HUES6 (cell line): ENCODE results near the gene HOXB6.

Experiments
- H3K27ac ChIP-seq: 2 replicates; pipeline ENCODE4 v1.7.0; 2013; ENCODE audit warnings: low read depth, mild to moderate bottlenecking, low read length, inconsistent platforms
- H3K27me3 ChIP-seq: 2 replicates; pipeline ENCODE4 v1.6.1; 2013; ENCODE audit warnings: low read length; ENCODE audit not compliant: control insufficient read depth, insufficient read depth
- H3K36me3 ChIP-seq: 2 replicates; pipeline ENCODE4 v1.6.1; 2013; ENCODE audit warnings: low read length; ENCODE audit not compliant: control insufficient read depth, insufficient read depth
- H3K4me1 ChIP-seq: 2 replicates; pipeline ENCODE4 v1.6.1; 2013; ENCODE audit warnings: low read length; ENCODE audit not compliant: control insufficient read depth, insufficient read depth
- H3K4me3 ChIP-seq: 2 replicates; pipeline ENCODE4 v1.5.1; 2013; ENCODE audit warnings: low read depth, low read length
- H3K9ac ChIP-seq: one replicate; pipeline ENCODE4 v1.6.1; 2013; ENCODE audit warnings: mild to moderate bottlenecking, low read length
- H3K9me3 ChIP-seq: 2 replicates; pipeline ENCODE4 v1.6.1; 2013; ENCODE audit warnings: low read depth, low read length; ENCODE audit not compliant: control insufficient read depth, insufficient read depth

Gene HOXB6

GRCh38 chr17:48575066-48575582 is 29.7 kb downstream of the HOXB6 start:
- Histone ChIP-seq H3K27ac (no peak overlapping the region; the same call in 1 of the 2 replicates), H3K4me1 (peaks cover 57% of the 10 kb centered on the region), H3K9ac (peak overlapping the region; percentile 76), H3K4me3 (no peak overlapping the region), H3K9me3 (no peaks in the 10 kb centered on the region), H3K27me3 (peaks cover 100% of the 10 kb centered on the region), H3K36me3 (no peaks in the 10 kb centered on the region)

GRCh38 chr17:48574505-48575065 is 30.2 kb downstream of the HOXB6 start:
- peak overlapping the region; percentile 24; the same call in 1 of the 2 replicates for H3K4me3 ChIP-seq
- H3K27me3 ChIP-seq, result peaks cover 100% of the 10 kb centered on the region
- no peaks in the 10 kb centered on the region for H3K36me3 ChIP-seq
- H3K27ac ChIP-seq, result no peak overlapping the region; the same call in 1 of the 2 replicates
- H3K4me1 ChIP-seq, result peaks cover 62% of the 10 kb centered on the region
- no peaks in the 10 kb centered on the region for H3K9me3 ChIP-seq
- H3K9ac ChIP-seq, result peak overlapping the region; percentile 76

- Histone ChIP-seq H3K27me3 (peaks cover 100% of the 10 kb centered on the region), H3K4me3 (peak overlapping the region; percentile 40; the same call in 1 of the 2 replicates), H3K9me3 (no peaks in the 10 kb centered on the region), H3K4me1 (peaks cover 73% of the 10 kb centered on the region), H3K27ac (no peak overlapping the region; the same call in 1 of the 2 replicates), H3K9ac (peak overlapping the region; percentile 76), H3K36me3 (no peaks in the 10 kb centered on the region)
Observed at GRCh38 chr17:48571826-48572417, 32.9 kb downstream of the HOXB6 start.

GRCh38 chr17:48571024-48571818 is 33.6 kb downstream of the HOXB6 start:
- Histone ChIP-seq H3K36me3 (no peaks in the 10 kb centered on the region), H3K27ac (no peak overlapping the region; the same call in 1 of the 2 replicates), H3K4me1 (peaks cover 77% of the 10 kb centered on the region), H3K9me3 (0 out of 2 replicates have a peak, but pooled peaks cover 2% of the 10 kb centered on the region), H3K4me3 (peak overlapping the region; percentile 40; the same call in 1 of the 2 replicates), H3K27me3 (peaks cover 100% of the 10 kb centered on the region), H3K9ac (peak overlapping the region; percentile 76)

- H3K9me3 ChIP-seq, result 0 out of 2 replicates have a peak, but pooled peaks cover 2% of the 10 kb centered on the region
- H3K27me3 ChIP-seq, result peaks cover 100% of the 10 kb centered on the region
- H3K4me3 ChIP-seq, result peak overlapping the region; percentile 40; the same call in 1 of the 2 replicates
- no peak overlapping the region; the same call in 1 of the 2 replicates for H3K27ac ChIP-seq
- H3K4me1 ChIP-seq, result peaks cover 80% of the 10 kb centered on the region
- no peaks in the 10 kb centered on the region for H3K36me3 ChIP-seq
- peak overlapping the region; percentile 76 for H3K9ac ChIP-seq
Observed at GRCh38 chr17:48570325-48571023, 34.3 kb downstream of the HOXB6 start.

GRCh38 chr17:48569674-48570324 is 35.0 kb downstream of the HOXB6 start:
- Histone ChIP-seq H3K36me3 (no peaks in the 10 kb centered on the region), H3K4me3 (peak overlapping the region; percentile 40; the same call in 1 of the 2 replicates), H3K9ac (peak overlapping the region; percentile 76), H3K27me3 (peaks cover 100% of the 10 kb centered on the region), H3K4me1 (peaks cover 87% of the 10 kb centered on the region), H3K9me3 (0 out of 2 replicates have a peak, but pooled peaks cover 2% of the 10 kb centered on the region), H3K27ac (no peak overlapping the region)

- H3K36me3 ChIP-seq, result no peaks in the 10 kb centered on the region
- 0 out of 2 replicates have a peak, but pooled peaks cover 2% of the 10 kb centered on the region for H3K9me3 ChIP-seq
- peaks cover 86% of the 10 kb centered on the region for H3K4me1 ChIP-seq
- H3K4me3 ChIP-seq, result peak overlapping the region; percentile 48; the same call in 1 of the 2 replicates
- H3K27me3 ChIP-seq, result peaks cover 100% of the 10 kb centered on the region
- peak overlapping the region; percentile 76 for H3K9ac ChIP-seq
- no peak overlapping the region for H3K27ac ChIP-seq
Observed at GRCh38 chr17:48569240-48569582, 35.6 kb downstream of the HOXB6 start.

- Histone ChIP-seq H3K9me3 (0 out of 2 replicates have a peak, but pooled peaks cover 2% of the 10 kb centered on the region), H3K4me3 (peak overlapping the region; percentile 48; the same call in 1 of the 2 replicates), H3K9ac (peak overlapping the region; percentile 76), H3K27me3 (peaks cover 100% of the 10 kb centered on the region), H3K27ac (no peak overlapping the region), H3K4me1 (peaks cover 82% of the 10 kb centered on the region), H3K36me3 (no peaks in the 10 kb centered on the region)
Observed at GRCh38 chr17:48568499-48569239, 36.1 kb downstream of the HOXB6 start.

GRCh38 chr17:48567646-48568354 is 37.0 kb downstream of the HOXB6 start:
- Histone ChIP-seq H3K36me3 (no peaks in the 10 kb centered on the region), H3K4me3 (peak overlapping the region; percentile 48; the same call in 1 of the 2 replicates), H3K9ac (peak overlapping the region; percentile 55), H3K27me3 (peaks cover 100% of the 10 kb centered on the region), H3K4me1 (peaks cover 82% of the 10 kb centered on the region), H3K27ac (no peak overlapping the region), H3K9me3 (0 out of 2 replicates have a peak, but pooled peaks cover 2% of the 10 kb centered on the region)
